M059J (cell line): ENCODE data around the gene PDZK1IP1. TPM values are rescaled to one million over a fixed set of nuclear protein-coding genes. Genes with fewer than 3 reads are reported as not detected.
"Not testable (repeated sequence)": the region's sequence is repeated elsewhere in the genome, so short reads cannot be mapped to it uniquely, and the experiment has no call there.

Experiments used
- DNase-seq: peaks from one replicate; pipeline ENCODE4 v3.0.0-alpha.2; 2012; ENCODE audit warnings: low read depth
- total RNA-seq: library from RNA; depleted of rRNA; stranded (reverse); fragments of >200 nt; shearing (Covaris generic); gene quantifications from 2 replicates; pipeline ENCODE4 v1.2.3, GENCODE V29; 2014

PDZK1IP1 gene
- total RNA-seq, 1 experiment from 2014 or later, result 0.49 TPM

DNA sequence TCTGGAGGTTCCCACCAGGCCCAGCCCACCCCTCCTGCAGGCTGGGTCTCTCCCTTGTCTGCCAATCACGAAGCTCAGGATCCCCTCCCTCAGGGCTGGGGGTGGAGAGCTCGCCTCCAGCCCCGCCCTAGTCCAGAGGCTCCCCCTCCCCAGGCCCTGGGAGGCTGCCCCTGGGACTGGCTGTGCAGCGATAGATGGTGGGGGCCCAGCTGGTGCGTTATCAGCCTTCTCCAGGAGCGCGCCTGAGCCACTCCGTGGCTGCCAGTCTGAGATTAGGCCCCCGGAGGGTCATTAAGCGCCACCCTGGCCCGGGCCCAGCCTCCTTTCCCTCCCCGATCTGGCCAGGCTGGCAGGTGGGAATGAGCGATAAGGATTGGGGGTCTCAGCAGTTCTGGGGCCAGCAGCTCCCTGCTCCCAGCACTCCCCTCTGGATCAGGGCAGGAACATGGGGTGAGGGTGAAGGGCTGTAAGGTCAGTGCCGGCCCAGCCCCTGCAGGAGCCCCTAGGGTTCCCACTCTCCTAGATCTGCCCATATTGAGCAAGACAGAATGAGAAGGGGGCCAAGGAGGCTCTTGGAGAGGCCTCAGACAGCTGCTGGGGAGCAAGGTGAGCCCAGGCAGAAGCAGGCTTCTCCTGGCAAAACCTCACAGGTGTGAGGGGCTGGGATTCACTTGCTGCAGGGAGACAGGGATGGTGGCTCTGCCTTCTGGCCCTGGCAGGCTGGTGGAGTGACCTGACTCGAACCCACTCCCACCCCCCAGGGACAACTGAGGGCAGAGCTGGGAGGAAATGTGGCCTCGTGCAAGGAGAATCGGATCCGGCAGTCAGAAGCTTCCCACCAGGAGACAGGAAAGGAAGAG is 8.5 kb downstream of the PDZK1IP1 start:
- DNase-seq, result no peak

DNA sequence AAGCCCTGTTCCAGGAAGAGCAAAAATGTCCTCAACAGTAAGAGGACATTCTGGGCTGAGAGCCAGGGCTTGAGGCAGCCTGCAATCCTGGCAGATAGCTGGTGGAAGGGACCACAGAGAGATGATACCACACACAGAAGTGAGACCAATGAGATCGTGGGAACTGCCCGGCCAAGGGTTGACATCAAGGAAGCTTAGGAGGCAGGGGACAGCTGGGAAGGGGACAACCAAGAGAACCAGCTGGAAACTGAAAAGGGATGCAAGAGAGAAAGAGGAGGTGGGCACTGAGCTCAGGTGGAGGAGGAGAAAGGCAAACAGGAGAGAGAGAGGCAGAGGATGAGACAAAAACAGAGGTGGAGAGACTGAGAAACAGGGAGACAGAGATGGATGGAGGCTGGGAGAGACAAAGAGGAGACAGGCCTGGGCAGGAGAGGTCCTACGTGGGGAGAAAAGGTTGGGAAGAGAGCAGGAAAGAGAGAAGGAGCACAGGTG is 9.2 kb downstream of the PDZK1IP1 start:
- DNase-seq, result peak; percentile 29

DNA sequence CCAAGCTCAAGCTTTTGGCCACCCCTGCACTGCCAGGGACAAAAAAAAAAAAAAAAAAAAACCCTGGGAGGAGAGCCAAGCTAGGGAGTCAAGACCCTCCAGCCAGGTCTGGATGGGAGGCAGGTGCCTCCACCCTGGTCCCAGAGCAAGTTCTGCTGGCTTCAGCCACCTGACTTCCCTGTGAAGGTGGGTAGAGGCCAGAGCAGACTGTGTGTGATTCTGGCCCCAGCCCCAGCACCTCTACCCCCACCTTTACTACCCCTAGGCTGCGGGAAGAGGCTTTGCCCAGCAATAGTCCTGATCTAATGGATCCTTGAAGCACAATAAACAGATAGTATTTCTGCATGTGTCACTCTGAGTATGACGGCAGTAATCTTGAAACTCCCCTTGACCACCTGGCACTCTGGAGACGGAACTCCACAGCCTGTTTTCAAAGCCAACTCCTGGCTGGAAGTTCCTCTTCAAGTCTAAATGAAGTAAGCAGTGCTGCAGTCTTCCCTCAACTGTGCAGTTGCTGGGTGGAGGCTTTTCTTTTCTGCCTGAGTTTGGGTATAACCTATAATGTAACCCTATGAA is 9.8 kb downstream of the PDZK1IP1 start:
- DNase-seq, result no peak

DNA sequence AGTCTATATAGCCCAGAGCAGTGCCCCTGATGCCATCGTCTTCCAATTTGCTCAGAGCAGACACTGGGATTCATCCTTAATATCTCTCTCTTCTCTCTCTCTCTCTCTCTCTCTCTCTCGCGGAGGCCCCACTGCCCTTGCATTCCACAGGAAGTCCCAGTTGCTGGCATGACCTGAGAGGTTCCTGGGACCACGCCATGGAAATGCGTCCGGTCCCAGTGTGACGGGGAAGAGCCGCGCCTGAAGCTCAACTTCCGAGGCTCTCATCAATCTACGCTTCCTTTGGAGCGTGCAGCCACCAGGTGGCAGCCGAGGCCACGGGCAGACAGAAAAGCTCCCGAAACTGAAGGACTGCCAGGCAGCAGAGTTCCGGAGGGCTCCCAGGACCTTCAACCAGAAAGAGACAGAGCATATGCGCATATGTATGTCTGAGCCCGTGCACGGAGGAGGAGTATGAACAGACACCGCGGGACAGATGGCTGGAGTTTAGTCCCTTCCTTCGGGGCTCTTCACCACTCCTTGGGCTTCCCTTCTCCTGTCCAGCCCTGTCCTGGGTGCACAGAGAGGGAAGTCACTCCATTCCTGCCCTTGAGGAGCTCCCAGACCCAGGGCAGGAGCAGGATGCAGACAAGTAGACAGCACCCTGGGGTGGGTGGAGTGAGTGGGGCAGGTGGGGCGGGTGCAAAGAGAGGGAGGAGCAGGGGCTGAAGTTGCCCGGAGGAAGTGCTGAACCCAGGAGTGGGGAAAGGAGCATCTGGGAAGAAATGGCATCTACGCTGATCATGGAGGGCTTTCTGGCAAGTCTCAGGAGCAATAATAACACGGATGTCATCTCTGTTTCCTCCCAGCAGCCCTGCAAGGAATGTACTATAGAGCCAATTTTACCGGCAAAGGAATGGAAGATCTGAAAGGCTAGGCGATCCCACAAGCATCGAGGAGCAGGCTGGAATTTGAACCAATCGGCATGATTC is 10.5 kb downstream of the PDZK1IP1 start:
- DNase-seq, result peak; percentile 92

DNA sequence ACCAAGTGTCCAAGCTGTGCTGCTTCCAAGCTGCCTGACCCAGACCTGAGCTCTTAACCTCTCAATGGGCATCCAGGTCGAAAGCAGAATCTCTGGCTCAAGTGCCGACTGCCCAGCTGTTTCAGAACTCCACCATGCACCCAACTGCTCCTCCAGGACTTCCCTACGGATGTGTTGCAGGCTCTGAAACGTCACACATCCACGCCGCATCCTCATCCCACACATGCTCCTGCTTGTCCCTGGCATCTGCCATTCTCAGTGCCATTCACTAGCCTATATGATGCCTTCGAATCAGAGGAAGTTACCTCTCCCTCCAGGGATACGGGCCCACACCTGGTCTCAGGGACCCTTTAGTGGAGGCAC is 11.2 kb downstream of the PDZK1IP1 start:
- no peak for DNase-seq

DNA sequence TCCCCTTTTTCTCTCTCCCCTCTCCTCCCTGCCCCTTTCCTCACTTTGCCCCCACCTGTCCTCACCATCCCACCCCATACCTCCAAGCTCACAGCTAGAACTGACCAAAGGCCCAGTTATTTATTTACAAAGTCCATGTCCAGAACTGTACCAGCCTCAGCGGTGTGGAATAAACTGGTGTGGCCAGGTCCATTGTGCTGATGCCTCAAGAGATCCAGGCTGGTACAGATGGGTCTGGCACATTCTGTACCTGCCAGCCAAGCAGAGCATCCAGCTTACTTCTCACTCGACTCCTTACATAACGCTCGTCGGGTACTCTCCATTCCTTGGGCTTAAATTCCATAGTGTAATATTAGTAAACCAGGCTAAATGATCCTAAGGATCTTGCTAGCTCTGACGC is 11.8 kb downstream of the PDZK1IP1 start:
- no peak for DNase-seq

DNA sequence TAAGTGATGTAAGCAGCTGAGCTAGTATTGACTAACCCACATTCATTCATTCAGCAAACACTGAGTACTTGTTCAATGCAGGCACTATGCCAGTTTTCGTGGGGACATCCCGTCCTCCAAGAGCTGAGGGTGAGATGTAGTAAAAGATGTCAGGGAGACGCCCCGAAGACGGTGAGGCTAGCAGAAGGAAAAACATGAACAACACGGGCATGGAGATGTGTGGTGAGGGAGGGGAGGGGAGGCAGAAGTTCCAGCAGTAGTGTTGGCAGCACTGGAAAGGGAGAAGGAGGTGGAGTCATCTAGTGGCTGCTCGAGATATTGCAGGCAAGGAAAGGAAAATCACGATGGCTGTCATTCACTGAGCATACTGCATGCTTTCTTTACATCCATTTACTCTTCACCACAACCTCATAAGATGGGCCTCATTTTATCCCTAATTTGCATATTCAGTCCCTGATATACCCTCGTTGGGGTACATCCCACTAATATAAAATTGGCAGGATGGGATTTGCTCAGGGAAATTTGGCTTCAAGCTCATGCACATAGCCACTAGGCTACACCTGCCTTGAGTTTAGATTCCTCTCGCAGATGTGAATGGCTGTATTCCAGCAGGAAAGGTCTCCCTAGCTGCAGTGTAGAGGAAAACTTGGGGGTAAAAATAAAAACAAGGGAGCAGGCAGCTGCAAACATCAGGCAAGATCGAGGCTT is 14.5 kb downstream of the PDZK1IP1 start:
- peak; percentile 59 for DNase-seq

DNA sequence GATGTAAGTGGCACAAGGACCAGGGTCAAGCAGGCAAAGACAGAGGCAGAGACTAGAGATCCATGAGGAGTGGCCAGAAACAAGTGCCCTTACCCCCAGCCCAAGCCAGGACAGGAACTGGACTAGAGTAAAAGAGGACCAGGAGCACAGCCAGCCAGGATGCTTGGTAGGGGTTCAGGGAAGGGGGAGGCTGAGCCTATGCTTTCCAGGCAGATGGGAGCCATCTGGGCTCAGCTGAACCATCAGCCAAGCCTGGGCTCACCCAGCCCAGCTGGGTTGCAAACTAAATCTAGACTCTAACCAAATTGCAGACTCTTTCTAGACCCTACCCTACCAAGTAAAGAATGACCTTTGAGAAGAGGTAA is 15.2 kb downstream of the PDZK1IP1 start:
- DNase-seq, result no peak

DNA sequence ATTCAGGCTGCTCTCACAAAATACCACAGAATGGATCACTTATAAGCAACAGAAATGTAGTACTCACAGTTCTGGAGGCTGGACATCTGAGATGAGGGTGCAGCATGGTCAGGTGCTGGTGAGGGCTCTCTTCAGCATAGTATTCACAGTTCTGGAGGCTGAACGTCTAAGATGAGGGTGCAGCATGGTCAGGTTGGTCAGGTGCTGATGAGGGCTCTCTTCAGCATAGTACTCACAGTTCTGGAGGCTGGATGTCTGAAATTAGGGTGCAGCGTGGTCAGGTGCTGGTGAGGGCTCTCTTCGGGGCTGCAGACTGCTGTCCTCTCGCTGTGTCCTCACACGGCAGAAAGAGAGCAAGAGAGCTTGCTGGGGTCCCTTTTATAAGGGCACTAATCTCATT is 17.1 kb downstream of the PDZK1IP1 start:
- no peak for DNase-seq

DNA sequence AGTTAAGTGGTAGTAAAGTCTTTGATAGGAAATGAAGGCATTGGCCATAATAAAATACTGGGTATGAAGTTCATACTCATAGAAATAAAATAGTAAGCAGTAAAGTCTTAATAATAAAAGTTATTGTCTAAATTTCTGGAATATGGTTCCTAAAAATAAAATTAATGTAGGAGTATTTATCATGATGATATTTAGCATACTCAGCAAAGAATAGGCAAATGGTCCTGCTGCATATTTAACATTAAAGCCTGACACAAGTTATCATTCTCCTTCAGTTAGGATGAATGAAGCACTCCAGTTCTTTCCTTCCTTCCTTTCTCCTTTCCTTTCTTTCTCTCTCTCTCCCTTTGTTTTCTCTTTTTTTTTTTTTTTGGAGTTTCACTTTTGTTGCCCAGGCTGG is 25.3 kb downstream of the PDZK1IP1 start:
- DNase-seq, result no peak

DNA sequence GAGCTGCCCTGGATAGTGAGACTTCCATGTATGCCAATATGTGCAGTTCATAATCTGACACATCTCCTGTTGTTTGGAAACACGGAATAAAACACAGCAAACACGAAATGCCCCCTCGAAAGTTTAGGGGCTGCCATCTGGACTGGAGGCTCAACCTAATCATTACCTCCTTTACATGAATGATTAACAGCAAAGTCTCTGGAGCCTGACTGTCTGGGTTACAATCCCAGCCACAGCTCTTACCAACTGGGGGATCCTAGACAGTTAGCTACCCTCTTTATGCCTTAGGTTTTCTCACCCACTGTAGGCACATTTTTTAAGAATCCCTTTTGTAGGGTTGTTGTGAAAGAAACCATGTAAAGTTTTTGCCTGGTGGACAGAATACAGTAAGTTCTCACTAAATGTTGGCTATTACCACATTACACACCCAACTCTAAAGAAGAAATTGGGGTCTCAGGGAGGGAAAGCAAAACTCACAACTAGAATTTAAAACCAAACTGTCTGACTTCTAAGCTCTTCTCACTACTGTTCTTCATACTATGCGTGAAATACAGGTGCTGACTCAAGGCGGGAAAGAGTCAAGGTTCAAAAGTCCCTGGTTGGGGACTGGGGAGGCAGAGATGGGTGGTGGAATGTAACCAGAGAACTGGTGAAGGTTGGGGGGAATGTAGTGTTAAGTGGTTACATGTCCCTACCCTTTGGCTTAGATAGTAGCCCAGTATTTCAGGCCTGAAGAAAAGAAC is 28.4 kb downstream of the PDZK1IP1 start:
- DNase-seq, result no peak

DNA sequence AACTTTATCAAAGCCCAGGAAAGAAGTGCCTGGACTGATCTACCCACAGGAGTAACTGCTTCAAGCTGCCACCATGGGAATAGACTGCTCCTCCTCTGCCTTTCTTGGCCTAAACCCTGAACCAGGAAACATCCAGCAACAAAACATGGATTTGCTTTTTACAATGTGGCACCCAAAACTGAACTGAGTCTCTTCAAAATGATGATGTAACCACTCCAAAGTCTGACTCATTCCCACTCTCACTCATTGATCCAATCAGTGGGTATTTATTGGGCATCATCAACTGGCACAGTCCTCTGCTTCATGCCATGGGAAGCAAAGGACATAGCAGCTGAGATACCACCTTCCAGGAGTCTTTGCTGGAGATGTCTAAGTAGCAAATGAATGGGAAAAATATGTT is 29.1 kb downstream of the PDZK1IP1 start:
- no peak for DNase-seq

DNA sequence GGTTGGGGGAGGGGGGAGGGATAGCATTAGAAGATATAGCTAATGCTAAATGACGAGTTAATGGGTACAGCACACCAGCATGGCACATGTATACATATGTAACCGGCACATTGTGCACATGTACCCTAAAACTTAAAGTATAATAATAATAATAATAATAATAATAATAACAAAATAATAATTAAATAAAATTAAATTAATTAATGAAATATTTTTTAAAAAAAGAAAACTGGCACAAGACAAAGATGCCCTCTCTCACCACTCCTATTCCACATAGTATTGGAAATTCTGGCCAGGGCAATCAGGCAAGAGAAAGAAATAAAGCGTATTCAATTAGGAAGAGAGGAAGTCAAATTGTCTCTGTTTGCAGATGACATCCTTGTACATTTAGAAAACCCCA is 31.9 kb downstream of the PDZK1IP1 start:
- not testable (repeated sequence) for DNase-seq

DNA sequence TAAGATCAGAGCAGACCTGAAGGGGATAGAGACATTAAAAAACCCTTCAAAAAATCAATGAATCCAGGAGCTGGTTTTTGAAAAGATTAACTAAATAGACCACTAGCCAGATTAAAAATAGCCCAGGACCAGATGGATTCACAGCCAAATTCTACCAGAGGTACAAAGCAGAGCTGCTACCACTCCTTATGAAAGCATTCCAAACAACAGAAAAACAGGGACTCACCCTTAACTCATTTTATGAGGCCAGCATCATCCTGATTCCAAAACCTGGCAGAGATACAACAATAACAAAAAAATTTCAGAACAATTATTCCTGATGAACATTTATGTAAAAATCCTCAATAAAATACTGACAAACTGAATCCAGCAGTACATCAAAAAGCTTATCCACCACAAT is 33.4 kb downstream of the PDZK1IP1 start:
- not testable (repeated sequence) for DNase-seq

DNA sequence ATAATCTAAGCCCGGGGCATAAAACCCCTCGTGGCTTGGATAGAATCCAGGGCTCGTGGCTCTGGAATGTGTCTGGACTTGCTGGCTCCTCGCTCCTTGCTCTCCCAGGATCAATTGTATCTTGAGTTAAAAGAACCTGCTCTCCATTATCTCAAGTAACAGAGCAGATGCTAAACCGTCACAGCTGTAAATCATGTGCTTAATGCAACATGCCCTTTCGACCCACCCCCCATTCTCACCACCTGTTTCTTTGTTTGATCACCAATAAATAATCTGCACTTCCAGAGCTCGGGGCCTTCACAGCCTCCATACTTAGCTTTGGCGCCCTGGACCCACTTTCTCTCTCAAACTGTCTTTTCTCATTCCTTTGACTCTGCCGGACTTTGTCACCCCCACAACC is 40.7 kb downstream of the PDZK1IP1 start:
- not testable (repeated sequence) for DNase-seq

DNA sequence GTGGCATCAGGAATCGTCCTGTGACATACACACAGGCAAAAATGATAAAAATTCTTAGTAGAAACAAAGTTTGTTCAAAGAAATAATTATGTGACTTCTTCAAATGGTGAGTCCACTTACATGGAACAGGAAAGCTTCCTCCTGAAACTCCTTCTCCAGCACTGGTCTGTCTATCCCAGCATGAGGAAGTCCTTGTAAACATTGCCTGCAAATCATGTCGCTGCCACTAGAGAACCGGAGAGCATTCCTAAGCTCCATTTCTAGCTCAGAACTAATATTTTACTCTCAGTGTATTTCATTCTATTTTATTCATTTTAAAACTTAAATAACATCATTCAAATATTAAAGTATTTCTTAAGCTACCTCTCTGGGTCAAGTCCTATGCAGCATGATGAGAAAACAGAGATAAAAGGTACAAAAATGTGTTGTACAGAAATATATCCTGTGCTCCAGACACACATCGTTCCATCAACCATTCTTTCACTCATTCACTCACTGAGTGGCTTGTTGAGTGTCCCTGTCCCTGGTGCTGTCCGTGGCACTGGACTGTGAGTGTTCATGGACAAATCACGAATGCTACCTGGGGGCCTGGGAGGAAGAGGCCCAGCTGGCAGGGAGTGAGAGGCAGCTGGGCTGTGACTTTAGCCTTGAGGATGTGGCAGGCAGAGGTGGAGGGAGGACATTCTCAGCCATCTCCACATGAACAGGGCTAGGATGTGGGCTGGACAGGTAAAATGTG is 42.6 kb downstream of the PDZK1IP1 start:
- DNase-seq, result no peak

DNA sequence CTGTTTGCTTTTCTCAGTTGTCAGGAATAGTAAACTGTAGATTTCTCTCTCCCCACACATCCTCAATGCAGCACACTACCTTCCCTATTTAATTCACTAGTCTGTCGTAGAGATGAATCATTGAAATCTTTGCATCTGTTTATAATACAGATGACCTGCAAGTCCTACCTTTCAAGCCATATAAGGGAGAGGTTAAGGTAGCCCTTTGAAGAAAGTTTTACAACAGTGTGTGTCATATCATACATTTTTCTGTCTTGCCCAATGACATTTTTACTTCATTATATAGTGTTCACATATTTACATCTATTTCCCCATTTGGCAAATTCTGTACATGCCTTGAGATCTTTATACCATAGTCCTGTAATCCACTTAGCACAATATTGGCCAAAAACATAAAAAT is 43.3 kb downstream of the PDZK1IP1 start:
- not testable (repeated sequence) for DNase-seq

DNA sequence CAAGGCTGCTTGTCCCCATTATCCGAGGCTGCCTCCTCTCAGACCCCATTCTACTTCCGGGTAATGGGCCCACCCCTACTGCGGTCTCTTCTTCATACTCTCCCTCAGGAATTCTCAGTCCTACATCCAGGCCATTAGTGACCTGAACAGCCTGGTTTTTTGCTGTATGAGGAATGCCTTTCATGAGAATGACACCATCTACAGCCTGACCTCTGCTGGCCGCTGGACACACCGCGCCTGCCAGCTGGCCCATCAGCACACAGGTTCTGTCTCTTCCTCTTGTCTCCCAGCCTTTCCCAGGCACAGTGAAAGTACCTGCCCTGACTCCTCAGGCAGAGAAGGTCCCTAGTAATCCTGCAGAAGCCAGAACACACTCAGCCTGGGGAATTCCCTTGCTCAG is 46.2 kb downstream of the PDZK1IP1 start:
- DNase-seq, result peak; percentile 5

DNA sequence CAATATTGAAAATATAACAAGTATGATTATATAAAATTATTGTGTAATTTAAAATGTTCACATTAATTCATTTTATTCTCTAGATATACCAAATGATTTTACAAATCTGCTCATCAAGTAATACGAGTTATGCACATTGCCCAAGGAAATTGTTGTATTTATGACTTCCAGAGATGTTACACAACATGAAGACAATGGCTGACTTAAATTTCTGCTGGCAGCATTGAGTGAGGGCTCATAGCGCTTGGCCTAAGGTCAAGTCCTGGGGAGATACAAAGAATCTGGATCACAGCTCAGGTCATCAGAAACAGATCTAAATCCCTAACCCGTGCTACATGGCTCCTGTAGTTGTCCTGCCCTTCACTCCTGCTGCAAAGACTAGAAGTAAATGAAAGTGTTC is 49.5 kb downstream of the PDZK1IP1 start:
- DNase-seq, result not testable (repeated sequence)

DNA sequence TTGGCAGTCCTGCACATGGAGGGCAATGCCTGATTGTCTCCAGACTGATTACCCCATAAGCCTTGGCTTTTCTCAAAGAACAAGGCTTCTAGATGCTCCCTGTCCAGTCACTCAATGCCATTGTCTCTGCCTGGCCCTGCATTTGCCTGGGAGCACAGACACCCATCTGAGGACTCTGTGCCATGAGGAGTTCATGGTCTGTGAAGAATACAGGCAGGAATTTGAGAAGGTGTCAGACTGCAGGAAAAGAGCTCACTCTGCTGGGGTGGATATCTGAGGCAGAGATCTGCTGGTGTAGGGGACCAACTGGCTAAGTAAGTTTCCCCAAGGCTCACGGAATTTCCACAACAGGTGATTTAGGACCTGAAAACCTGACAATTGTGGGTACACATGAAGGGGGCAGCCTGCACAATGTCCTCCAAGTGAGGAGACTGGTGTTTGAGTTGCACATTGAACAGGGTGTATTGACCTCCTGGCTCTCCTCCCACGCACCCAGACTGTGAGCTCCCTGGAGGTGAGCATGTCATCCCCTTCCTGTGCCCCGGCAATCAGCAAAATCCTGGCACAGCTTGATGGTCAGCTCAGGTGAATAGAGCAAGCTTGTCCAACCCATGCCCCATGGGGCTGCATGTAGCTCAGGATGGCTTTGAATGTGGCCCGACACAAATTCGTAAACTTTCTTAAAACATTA is 51.8 kb downstream of the PDZK1IP1 start:
- no peak for DNase-seq
